GM12878 (cell line): ENCODE data around the gene C11orf91. TPM values are rescaled to one million over a fixed set of nuclear protein-coding genes. Genes with fewer than 3 reads are reported as not detected.

Experiments
- ATAC-seq: fragments of 200-7000 bp; cut with Tn5 transposase; 3 replicates; pipeline ENCODE4 v1.9.1; 2020; ENCODE audit warnings: mild to moderate bottlenecking, moderate library complexity
- BruUV-seq: library from RNA; stranded (reverse); fragments of 400-500 nt; replicated peaks from 2 replicates; lab custom pipeline; 2021; lab: Mats Ljungman, UMichigan
- CTCF ChIA-PET: fragments of 300-600 bp; sonication (Branson Sonifier 250); formaldehyde crosslinking; extraction: SDS; loops from one replicate; lab custom pipeline; 2021; ENCODE audit warnings: inconsistent platforms; lab: Yijun Ruan, JAX
- POLR2A ChIA-PET: fragments of 350-600 bp; formaldehyde crosslinking; extraction: SDS; loops from one replicate; lab custom pipeline; 2021; ENCODE audit warnings: inconsistent platforms; lab: Charles Lee
- RAD21 ChIA-PET: fragments of 300-600 bp; sonication (Branson Sonifier 250); formaldehyde crosslinking; loops from one replicate; lab custom pipeline; 2023; ENCODE audit warnings: antibody characterized with exemption; ENCODE audit not compliant: unreplicated experiment; lab: Charles Lee
- SMC1A ChIA-PET: fragments of 300-600 bp; sonication (Branson Sonifier 250); formaldehyde crosslinking; loops from one replicate; lab custom pipeline; 2023; ENCODE audit not compliant: unreplicated experiment, uncharacterized antibody; lab: Charles Lee
- DNase-seq: peaks from one replicate; pipeline ENCODE4 v3.0.0-alpha.2; 2011; ENCODE audit warnings: low read depth, low spot score
- FAIRE-seq: peaks from 3 replicates; lab custom pipeline; 2011; peaks lifted over from hg19 to GRCh38; lab: Jason Lieb, UNC
- H2AFZ ChIP-seq: 2 replicates; pipeline ENCODE4 v1.6.0; 2011; ENCODE audit warnings: low read depth, low read length, control low read depth; ENCODE audit not compliant: control insufficient read depth
- H3K27ac ChIP-seq: 2 replicates; pipeline ENCODE4 v1.5.1; 2011; ENCODE audit warnings: control low read depth; ENCODE audit not compliant: control insufficient read depth, insufficient read depth
- H3K27me3 ChIP-seq, 2 experiments: replicated peaks in 1 of 2; 2 replicates each; pipeline versions ENCODE4 v1.6.0 to v1.6.1; 2011; ENCODE audit warnings: low read length in 1 of 2; ENCODE audit not compliant: control insufficient read depth in 2 of 2, insufficient read depth in 2 of 2
- H3K36me3 ChIP-seq, 2 experiments: 2 replicates each; pipeline ENCODE4 v1.5.1; 2011; ENCODE audit warnings: low read length in 1 of 2; ENCODE audit not compliant: control insufficient read depth in 2 of 2, insufficient read depth in 2 of 2
- H3K4me1 ChIP-seq: 2 replicates; pipeline ENCODE4 v1.6.1; 2011; ENCODE audit warnings: mild to moderate bottlenecking, low read length, moderate library complexity, mixed read lengths; ENCODE audit not compliant: control insufficient read depth, insufficient read depth
- H3K4me2 ChIP-seq: 2 replicates; pipeline ENCODE4 v1.6.0; 2011; ENCODE audit warnings: control low read depth; ENCODE audit not compliant: control insufficient read depth, insufficient read depth
- H3K4me3 ChIP-seq: fragments of 200-600 bp; sonication (generic); 2 replicates; pipeline ENCODE4 v1.5.1; 2016
- H3K79me2 ChIP-seq: 2 replicates; pipeline ENCODE4 v1.6.0; 2011; ENCODE audit warnings: low read length; ENCODE audit not compliant: control insufficient read depth, insufficient read depth
- H3K9ac ChIP-seq: 2 replicates; pipeline ENCODE4 v1.8.0; 2011; ENCODE audit warnings: low read length, control low read depth, mixed read lengths; ENCODE audit not compliant: control insufficient read depth, insufficient read depth
- H3K9me3 ChIP-seq: replicated peaks from 3 replicates; pipeline ENCODE4 v1.5.1; 2011; ENCODE audit warnings: mild to moderate bottlenecking, low read length; ENCODE audit not compliant: control insufficient read depth, insufficient read depth
- H4K20me1 ChIP-seq: 2 replicates; pipeline ENCODE4 v1.6.0; 2011; ENCODE audit not compliant: control insufficient read depth, insufficient read depth
- BCL11A ChIP-seq: IDR thresholded peaks from 2 replicates; pipeline ENCODE4 v1.6.1; 2011; ENCODE audit warnings: low read depth, low read length
- CBX5 ChIP-seq: sonication (generic); IDR thresholded peaks from 2 replicates; pipeline ENCODE4 v1.6.1; 2016; ENCODE audit warnings: low read depth, moderate library complexity, mild to moderate bottlenecking, inconsistent platforms
- DPF2 ChIP-seq: fragments of 450-650 bp; IDR thresholded peaks from 2 replicates; pipeline ENCODE4 v1.6.1; 2017; ENCODE audit warnings: mild to moderate bottlenecking
- GATAD2B ChIP-seq: fragments of 450-650 bp; conservative IDR thresholded peaks from 2 replicates; pipeline ENCODE4 v1.6.1; 2017; ENCODE audit warnings: low read depth, mild to moderate bottlenecking, moderate library complexity
- IKZF2 ChIP-seq, 2 experiments: fragments of 450-650 bp; IDR thresholded peaks; 2 replicates each; pipeline ENCODE4 v1.6.1; 2017; ENCODE audit warnings: mild to moderate bottlenecking in 2 of 2, moderate library complexity in 2 of 2
- IRF5 ChIP-seq: fragments of 450-650 bp; IDR thresholded peaks from 2 replicates; pipeline ENCODE4 v1.6.1; 2017; ENCODE audit warnings: borderline replicate concordance
- MYB ChIP-seq: fragments of 150-350 bp; IDR thresholded peaks from 2 replicates; pipeline ENCODE4 v1.6.1; 2014; ENCODE audit warnings: mild to moderate bottlenecking, low read depth, low read length, borderline replicate concordance
- PAX5 ChIP-seq: IDR thresholded peaks from 2 replicates; pipeline ENCODE4 v1.6.1; 2011; ENCODE audit warnings: low read depth, low read length, borderline replicate concordance
- SUZ12 ChIP-seq: fragments of 200-600 bp; sonication (generic); IDR thresholded peaks from one replicate; pipeline ENCODE4 v1.6.1; 2018; ENCODE audit warnings: antibody characterized with exemption, mild to moderate bottlenecking; ENCODE audit not compliant: unreplicated experiment
- TAF1 ChIP-seq: IDR thresholded peaks from 2 replicates; pipeline ENCODE4 v1.6.1; 2011; ENCODE audit warnings: mild to moderate bottlenecking, low read depth, low read length, borderline replicate concordance
- ZBED1 ChIP-seq: IDR thresholded peaks from 2 replicates; pipeline ENCODE4 v1.6.1; 2016; ENCODE audit warnings: borderline replicate concordance
- ZSCAN29 ChIP-seq: fragments of 450-650 bp; IDR thresholded peaks from 2 replicates; pipeline ENCODE4 v1.6.1; 2017; ENCODE audit warnings: mild to moderate bottlenecking, moderate library complexity
- WGBS: methylation state at CpG from one replicate; pipeline ENCODE4 v1.1.6; 2016; ENCODE audit warnings: low lambda C conversion rate; ENCODE audit not compliant: insufficient replicate concordance, insufficient coverage; ENCODE audit errors: missing lambda C conversion rate; 5-methylcytosine and 5-hydroxymethylcytosine counted together
- in situ Hi-C: fragments of 300-500 bp; cut with MboI; formaldehyde crosslinking; loops from 9 replicates; pipeline ENCODE4 v1.14.3; 2018; ENCODE audit warnings: mixed read lengths
- intact Hi-C: fragments of 100-400 bp; cut with micrococcal nuclease; formaldehyde crosslinking; loops from one replicate; pipeline ENCODE4 v1.14.2; 2022; ENCODE audit not compliant: unreplicated experiment
- polyA plus RNA-seq, 11 experiments: library from polyadenylated mRNA; depleted of rRNA in 4 of 11; unstranded in 6 of 11; stranded (reverse) in 5 of 11; fragments of >200 nt; fragmentation: Nextera tagmentation in 4 of 11; fragmentation: Illumina TruSeq in 1 of 11; extraction: Ambion mirVana in 4 of 11; extraction: Trizol in 1 of 11; gene quantifications; 1 replicate in 1 of 11; 2 replicates in 10 of 11; pipeline versions ENCODE4 v1.2.1 to v1.2.3, GENCODE V29; 2011 to 2016; ENCODE audit warnings: inconsistent platforms in 2 of 11, missing spikeins in 2 of 11, low read depth in 1 of 11
- total RNA-seq, 4 experiments: library from RNA; depleted of rRNA in 3 of 4; stranded (reverse); fragments of >200 nt in 3 of 4; fragmentation: Illumina TruSeq in 1 of 4; extraction: Trizol in 1 of 4; gene quantifications; 2 replicates each; pipeline versions ENCODE4 v1.2.1 to v1.2.3, GENCODE V29; 2013 to 2021

Gene C11orf91
- total and polyA plus RNA-seq, 10 of the 15 experiments (the other 5 are each of a cell fraction or from before 2014, with no cell fraction given), result not detected

- POLR2A ChIA-PET, result interaction anchor here (1.1 to 1.3 kb wide), 3 partner anchors 26 to 445 kb away, joined by 3 to 6 read pairs (median 4); no protein-coding TSS in a partner anchor
- Histone ChIP-seq H3K4me3 (no peak overlapping the region), H3K27ac (no peak overlapping the region), H2AFZ (no peak overlapping the region), H3K9ac (no peak overlapping the region), H3K4me1 (no peaks in the 10 kb centered on the region), H3K36me3 (no peaks in the 10 kb centered on the region; a peak in 1 of 4 replicates), H3K27me3 (no peaks in the 10 kb centered on the region), H3K4me2 (no peak overlapping the region), H3K9me3 (no peaks in the 10 kb centered on the region), H4K20me1 (no peaks in the 10 kb centered on the region), H3K79me2 (no peaks in the 10 kb centered on the region)
- in situ Hi-C loops, result no loop called here
- TF ChIP-seq DPF2, result no peak
- TF ChIP-seq GATAD2B, result no peak
- TF ChIP-seq ZSCAN29, result no peak
- no peak for TF ChIP-seq CBX5
- no peak for TF ChIP-seq MYB
- TF ChIP-seq BCL11A, result no peak
- TF ChIP-seq IRF5, result no peak
- TF ChIP-seq IKZF2 (IDR thresholded peaks at IDR 0.05), result no peak
- TF ChIP-seq PAX5, result no peak
- TF ChIP-seq TAF1, result no peak
- TF ChIP-seq ZBED1, result no peak
- TF ChIP-seq SUZ12, result no peak
- intact Hi-C loops, result loop anchor here (1.0 to 2.0 kb wide), 3 partner anchors 26 to 379 kb away; no protein-coding TSS in a partner anchor
- BruUV-seq, result no TSS peak
- ATAC-seq (no peak), FAIRE-seq (no peak), DNase-seq (no peak)
- CTCF ChIA-PET, result interaction anchor here (0.6 to 7.8 kb wide), 48 partner anchors 8 to 621 kb away, joined by 3 to 276 read pairs (median 6); partner anchors contain the start of genes CSTF3 and FBXO3
- 75% methylated on average over 7 of the region's 7 CpGs for WGBS
- SMC1A ChIA-PET, result interaction anchor here (0.6 to 3.9 kb wide), 41 partner anchors 8 to 1144 kb away, joined by 3 to 153 read pairs (median 5); no protein-coding TSS in a partner anchor
- RAD21 ChIA-PET, result interaction anchor here (0.7 to 4.2 kb wide), 39 partner anchors 8 to 580 kb away, joined by 3 to 158 read pairs (median 4); partner anchors contain the start of genes C11orf91 and CSTF3
Measured at GRCh38 chr11:33741806-33742205, 41.2 kb upstream of the C11orf91 start.
